ENCODE data around the gene EGFL7.

Gene EGFL7

DNA sequence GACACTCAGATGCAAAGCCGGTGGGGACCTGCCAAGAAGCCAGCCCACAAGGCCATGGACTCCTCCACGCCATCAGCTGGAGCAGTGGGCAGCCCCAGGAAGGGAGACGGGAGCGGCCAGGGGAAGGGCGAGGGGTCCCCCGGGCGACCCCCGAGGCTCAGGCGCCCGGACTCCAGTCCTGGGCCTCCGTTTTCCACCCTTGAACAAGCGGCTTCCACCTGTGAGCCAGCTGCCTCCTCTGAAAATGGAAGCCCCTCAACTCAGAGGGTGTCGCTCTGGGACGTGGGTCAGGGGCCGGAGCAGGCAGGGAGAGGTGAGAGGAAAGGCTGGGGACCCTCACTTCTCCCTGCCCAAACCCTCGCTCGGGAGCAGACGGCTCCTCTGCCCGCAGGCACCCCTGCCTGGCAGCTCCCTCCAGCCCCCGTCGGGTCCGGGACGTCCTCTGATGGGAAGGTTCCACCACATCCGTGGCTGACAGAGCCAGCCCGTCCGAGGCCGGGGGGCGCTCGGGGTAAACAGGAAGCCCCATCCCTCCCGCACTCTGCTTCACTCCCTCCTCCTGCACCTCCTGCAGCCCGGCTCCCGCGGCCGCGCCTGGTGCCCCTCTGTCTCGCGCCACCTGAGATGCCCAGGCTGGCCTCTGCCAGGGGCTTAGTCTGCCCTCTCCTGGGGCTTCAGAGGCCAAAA, 3.7 kb upstream of the EGFL7 start:
- DNase-seq (ENCODE audit: extremely low read depth in 1 of 2, low read depth in 1 of 2): no peak

DNA sequence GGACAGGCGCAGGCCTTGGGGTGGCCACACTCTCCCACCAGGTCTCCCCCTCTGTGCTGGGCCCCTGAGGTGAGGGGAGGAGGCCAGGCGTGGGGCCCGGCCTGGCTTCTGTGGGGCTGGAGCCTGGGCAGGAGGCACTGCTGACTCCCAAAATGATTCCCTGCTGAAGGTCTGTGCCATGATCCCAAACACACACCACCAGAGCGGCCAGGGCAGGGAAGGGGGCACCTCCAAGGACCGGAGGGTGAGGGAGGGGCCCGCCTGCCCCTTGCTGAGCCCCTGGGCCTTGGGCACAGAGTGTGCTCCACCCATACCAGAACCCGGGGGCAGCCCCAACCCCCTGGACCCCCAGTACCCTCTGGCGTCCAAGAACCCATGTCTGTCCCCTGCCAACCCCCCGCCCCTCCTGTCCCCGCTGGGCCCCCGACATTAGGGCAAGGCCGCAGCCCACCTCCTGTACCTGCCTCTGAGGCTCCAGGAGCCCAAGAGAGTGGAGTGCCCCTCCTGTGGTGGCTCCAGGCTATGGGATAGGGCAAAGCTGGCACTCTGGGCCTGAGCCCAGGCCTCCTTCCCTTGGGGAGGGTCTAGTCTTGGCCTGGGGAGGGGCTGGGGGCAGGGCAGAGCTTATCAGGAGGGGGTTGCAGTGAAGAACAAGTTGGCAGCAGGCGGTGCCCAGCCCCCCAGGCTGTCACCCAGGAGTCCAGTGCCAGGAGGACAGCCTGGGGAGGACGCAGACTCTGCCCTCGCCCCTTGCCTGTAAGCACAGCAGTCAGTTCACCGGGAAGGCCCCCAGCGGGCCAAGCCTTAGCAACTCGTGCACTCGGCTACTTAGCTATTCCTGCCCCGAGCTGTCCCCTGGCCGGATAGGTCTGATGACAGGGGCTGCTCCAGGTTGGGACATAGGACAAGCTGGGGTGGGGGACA, 2.6 kb upstream of the EGFL7 start:
- no peak for DNase-seq (ENCODE audit: extremely low read depth in 1 of 2, low read depth in 1 of 2)

DNA sequence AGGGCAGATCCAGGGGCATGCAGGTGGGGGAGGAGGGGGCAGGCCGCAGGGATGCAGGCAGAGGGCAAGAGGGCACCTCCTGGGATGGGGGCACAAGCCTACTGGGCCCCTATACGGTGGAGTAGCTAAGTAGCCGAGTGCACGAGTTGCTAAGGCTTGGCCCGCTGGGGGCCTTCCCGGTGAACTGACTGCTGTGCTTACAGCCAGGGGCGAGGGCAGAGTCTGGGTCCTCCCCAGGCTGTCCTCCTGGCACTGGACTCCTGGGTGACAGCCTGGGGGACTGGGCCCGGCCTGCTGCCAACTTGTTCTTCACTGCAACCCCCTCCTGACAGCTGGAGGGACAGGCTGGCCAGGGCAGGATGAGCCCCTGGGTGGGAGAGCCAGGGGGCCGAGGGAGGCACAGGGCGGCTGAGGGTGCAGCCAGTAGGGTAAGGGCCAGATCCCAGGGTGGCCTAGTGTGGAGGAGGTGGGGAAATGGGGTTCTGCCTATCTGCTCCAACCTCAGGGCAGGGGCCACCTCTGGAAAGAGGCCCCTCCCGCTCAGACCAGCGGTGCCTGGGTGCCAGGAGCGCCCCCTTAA, 1.7 kb upstream of the EGFL7 start:
- no peak for DNase-seq (ENCODE audit: extremely low read depth in 1 of 2, low read depth in 1 of 2)

DNA sequence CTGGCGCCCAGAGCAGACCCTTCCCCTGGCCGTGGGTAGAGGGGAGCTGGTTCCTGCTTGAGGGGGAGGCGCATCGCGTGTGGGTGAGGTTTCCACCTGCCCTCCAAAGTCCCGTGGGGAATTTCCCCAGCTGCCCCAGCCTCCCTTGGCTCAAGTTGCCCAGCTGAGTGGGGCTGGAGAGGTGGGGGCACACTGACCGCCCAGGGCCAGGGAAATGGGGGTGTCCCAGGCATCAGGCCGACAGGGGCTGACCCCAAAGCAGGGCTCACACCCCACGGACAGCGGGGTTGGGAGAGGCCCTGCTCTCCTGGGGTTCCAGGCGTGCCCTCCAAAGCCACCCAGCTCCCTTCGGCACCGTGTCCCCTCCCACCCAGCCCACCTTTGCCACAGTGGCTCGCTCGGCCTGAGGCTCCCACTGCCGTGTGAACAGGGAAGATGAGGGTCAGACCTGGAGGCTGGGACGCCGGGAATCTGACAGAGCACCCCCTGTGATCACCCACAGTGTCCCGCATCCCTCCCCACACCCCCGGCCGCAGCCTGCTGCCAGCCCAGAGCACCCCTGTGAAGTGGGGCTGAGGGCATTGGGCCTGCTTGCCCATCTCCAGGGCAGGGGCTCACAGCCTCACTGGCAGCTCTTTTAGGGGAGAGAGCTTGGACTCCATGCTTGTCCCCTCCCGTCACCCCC, 933 bp upstream of the EGFL7 start:
- DNase-seq (ENCODE audit: extremely low read depth in 1 of 2, low read depth in 1 of 2): no peak

DNA sequence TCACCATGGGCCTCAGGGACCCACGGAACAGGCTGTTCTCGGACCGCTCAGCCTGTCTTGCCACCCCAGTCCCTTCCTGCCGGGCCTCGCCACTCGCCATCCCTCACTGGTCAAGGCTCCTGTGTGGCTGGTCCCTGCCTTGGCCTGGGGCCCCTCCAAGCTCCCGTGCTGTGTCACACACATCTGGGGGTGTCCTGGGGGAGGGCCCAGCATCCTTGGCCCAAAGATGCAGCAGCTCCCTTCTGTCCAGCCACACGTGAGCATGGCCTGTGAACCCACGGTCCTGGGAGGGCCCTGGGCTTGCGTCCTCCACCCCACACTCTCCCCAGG, 425 bp upstream of the EGFL7 start:
- DNase-seq (ENCODE audit: extremely low read depth in 1 of 2, low read depth in 1 of 2): no peak

GRCh38 chr9:136664000-136664915, 1.5 kb downstream of the EGFL7 start:
- no peak for DNase-seq (ENCODE audit: extremely low read depth in 1 of 2, low read depth in 1 of 2)

DNA sequence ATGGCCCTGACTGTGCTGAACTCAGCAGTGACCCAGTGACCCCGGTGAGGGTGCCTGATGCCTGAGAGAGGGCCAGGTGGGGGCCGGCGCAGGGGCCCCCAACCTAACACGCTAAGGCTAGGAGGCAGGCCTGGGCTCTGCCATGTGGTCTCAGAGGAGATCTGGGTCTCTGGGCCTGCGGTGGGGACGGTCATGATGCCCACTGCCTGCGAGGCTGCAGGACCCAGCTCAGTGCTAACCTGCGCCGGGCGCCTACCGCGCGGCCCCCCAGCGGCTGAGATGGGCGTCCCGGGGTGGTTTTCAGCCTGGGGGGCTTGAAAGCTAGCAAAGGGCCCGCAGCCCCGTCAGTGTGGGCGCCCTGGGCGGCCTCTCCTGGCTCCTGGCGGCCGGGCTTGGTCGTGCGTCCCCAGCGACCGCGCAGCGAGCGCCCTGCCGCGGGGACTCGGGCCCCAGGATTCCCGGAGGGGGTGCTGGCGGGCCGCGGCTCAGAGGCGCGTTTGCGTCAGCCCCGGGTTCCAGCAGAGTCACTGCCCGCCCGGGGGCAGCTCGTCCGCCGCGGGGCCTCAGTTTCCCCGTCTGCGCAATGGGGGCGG, 2.5 kb downstream of the EGFL7 start:
- DNase-seq (ENCODE audit: extremely low read depth in 1 of 2, low read depth in 1 of 2): no peak

- DNase-seq (ENCODE audit: extremely low read depth in 1 of 2, low read depth in 1 of 2): no peak
Measured at GRCh38 chr9:136665704-136666371, 3.1 kb downstream of the EGFL7 start.

DNA sequence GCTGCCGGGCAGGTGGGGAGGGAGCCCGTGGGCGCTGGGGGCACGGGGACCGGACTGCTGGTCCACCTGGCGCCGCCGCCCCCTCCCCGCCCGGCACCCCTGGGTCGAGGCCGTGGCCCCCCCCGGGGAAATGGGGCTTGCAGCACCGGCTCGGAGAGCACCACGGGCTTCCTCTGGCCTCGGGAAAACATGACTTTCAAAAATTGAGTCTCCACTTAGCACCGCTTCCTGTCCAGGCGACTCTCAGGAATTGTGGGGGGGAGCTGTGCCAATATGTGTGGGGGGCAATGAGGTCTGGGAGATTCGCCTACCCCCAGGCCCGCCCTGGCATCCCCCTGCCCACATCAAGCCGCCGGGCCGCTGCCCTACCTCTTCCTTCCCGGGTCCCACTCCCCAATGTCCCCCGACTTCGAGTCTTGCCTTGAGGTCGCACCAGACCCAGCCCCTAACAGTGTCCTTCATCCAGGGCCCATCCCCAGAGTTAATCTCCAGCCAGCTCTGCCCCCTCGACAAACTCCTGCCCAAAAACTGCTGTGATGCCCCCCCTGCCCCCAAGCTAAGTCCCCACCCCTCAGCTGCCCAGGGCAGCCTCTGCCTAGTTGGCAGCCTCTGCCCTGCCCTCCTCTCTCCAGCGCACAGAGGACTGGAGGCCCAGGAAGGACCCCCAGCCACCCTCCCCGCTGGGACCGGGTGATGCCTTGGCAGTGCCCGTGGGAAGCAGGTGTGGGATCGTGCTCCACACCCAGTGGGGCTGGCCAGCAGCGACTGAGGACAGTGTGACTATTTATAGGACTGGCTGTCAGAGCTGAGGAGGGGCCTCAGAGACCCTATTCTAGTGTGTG, 3.9 kb downstream of the EGFL7 start:
- no peak for DNase-seq (ENCODE audit: extremely low read depth in 1 of 2, low read depth in 1 of 2)

DNA sequence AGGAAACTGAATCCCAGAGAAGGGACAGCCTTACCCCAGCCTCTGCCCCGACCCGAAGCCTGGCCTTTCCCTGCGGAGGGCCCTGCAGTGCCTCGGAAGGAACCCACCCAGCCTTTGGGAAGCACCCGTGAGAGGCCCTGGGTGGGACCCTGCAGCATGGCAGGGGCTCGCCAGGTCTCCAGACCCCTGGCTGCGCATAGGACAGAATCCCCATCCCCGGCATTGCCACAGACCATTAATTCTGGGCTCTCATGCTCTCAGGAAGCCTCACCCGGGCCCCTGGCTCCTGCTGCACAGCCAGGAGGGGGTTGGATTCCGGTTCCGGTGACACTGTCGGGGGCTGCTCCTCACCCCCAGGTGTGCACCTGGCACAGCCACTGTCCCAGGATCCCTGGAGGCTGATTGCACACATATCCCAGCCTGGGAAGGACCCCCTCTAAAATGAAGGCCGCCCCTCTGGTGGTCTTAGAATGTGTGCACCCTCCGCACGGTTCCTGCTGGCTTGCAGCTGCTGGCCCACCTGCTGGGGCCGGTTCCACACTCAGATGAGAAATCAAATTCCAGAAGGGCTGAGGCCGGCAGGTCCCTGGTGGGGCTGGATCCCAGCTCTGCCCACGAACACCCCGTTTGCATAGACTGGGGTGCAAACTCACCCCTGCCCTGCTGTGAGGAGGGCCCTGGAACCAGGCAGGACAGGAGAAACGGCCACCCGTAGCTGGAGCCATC, 4.7 kb downstream of the EGFL7 start:
- no peak for DNase-seq (ENCODE audit: extremely low read depth in 1 of 2, low read depth in 1 of 2)

DNA sequence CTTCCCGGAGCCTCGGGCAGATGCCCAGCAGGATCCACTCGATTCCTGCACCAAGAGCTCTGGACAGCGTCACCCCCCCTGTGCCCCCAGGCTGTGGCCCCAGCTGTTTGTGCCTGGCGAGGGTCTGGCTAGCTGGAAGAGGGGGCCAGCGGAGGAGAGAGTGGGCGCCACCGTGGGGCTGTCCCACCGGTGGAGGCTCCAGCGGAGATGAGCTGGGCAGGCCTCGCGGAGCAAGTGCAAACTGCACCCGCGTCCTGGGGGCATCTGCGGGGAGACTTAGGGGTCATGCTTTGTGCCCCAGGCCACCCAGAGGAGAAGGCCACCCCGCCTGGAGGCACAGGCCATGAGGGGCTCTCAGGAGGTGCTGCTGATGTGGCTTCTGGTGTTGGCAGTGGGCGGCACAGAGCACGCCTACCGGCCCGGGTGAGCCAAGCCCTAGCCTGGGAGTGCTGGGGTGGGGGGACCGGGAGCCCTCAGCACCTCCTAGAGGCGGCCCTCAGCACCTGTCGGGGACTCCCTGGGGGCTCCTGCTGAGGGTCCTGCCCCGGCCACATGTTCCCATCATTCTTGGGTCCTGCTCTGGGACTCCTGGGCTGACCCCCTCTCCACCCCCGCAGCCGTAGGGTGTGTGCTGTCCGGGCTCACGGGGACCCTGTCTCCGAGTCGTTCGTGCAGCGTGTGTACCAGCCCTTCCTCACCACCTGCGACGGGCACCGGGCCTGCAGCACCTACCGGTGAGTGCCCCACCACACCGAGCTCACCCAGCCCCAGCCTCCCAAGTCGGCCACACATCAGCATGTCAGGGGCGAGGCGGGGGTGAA, 5.4 kb downstream of the EGFL7 start:
- DNase-seq (ENCODE audit: extremely low read depth in 1 of 2, low read depth in 1 of 2): no peak

DNA sequence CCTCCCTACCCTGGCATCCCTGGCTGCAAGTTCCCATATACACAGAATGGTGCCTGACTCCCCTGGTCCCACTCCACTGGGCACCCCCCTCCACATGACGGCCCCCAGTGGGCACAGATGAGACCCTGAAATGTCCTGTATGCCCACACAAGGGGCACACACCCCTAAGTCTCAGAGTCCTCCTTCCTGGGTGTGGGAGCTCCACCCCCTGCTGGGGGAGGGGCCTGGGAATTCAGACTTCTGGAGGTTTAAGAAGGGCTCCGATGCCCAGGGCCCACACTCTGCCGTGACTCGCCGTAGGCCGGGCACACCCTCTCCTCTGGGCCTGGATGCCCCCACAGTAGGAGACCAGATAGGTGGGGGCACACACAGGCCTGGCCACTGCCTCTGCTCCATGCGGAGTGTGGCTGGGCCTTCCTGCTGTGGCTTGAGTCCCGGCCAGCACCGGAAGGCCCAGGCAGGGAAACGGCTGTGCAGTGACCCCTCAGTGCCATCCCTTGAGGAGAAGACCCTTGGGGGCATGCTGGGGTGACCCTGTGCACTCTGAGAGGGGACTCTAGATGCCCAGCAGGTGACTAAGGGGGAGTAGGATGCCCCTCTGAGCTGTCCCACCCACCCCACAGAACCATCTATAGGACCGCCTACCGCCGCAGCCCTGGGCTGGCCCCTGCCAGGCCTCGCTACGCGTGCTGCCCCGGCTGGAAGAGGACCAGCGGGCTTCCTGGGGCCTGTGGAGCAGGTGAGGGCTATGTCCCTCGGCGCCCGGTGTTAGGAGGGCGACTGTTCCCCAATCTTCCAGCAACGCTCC, 6.5 kb downstream of the EGFL7 start:
- DNase-seq (ENCODE audit: extremely low read depth in 1 of 2, low read depth in 1 of 2): no peak

DNA sequence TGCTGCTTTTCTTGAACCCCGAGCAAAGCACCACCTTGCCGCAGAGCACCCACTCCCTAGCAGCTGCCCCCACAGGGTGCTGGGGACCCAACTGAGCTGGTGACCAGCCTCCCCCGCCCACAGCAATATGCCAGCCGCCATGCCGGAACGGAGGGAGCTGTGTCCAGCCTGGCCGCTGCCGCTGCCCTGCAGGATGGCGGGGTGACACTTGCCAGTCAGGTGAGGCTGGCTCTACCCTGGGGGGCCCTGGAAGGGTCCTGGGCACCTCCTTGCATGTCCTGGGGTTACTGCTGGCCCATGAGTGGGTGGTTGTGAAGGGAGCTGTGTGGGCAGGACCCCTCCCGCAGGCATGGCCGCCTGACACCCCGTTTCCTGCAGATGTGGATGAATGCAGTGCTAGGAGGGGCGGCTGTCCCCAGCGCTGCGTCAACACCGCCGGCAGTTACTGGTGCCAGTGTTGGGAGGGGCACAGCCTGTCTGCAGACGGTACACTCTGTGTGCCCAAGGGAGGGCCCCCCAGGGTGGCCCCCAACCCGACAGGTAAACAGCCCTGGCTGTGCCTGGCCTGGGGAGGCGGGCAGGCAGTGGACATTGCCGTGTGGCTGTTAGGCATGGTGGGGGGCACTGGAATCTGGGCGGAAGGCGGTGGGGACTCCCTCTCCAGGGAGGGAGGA, 7.2 kb downstream of the EGFL7 start:
- DNase-seq (ENCODE audit: extremely low read depth in 1 of 2, low read depth in 1 of 2): no peak

DNA sequence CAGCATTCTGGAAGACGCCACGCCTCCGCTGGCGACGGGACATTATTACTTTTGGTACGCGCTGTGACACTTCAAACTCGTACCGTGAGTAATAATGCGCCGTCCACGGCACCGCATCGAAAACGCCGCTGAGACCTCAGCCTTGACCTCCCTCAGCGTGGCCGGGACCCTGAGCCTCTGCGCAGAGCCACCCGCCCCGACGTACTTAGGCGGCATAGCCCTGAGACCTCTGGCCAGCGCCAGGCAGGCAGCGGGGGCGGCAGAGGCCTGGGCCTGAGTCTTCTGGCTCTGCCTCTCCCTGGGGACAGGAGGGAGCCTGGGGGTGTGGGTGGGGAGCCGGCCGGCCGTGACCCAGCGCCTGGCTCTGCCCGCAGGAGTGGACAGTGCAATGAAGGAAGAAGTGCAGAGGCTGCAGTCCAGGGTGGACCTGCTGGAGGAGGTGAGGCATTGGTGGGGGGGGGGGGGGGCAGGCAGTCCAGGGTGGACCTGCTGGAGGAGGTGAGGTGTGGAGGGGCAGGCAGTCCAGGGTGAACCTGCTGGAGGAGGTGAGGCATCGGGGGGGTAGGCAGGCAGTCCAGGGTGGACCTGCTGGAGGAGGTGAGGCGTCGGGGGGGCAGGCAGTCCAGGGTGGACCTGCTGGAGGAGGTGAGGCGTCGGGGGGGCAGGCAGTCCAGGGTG, 8.0 kb downstream of the EGFL7 start:
- DNase-seq (ENCODE audit: extremely low read depth in 1 of 2, low read depth in 1 of 2): no peak

DNA sequence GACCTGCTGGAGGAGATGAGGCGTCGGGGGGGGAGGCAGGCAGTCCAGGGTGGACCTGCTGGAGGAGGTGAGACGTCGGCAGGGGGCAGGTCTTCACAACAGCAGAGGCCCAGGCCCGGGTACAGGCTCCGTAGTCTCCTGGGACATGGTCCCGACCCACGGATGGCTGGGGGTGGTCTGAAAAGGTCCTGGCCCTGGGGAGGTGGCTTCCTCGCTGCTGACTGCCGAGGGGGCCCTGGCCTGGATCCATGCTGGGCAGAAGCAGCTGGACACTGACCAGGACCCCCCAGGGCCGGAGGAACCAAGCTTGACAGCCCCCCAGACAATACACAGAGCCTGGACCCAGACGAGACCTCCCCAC, 8.5 kb downstream of the EGFL7 start:
- no peak for DNase-seq (ENCODE audit: extremely low read depth in 1 of 2, low read depth in 1 of 2)

All from activated CD8-positive, alpha-beta memory T cell treated with anti-CD3 and anti-CD28 coated beads for 1 hour (primary cell).